Activated naive CD8-positive, alpha-beta T cell treated with anti-CD3 and anti-CD28 coated beads, Interleukin-2, amount 50 U/mL, for 16 hours (primary cell): ENCODE measurements around the gene JPH3.

Experiments used
- DNase-seq: peaks from one replicate; pipeline ENCODE4 v3.0.0-alpha.2; 2020; ENCODE audit warnings: low read depth, low spot score

Gene JPH3

DNA sequence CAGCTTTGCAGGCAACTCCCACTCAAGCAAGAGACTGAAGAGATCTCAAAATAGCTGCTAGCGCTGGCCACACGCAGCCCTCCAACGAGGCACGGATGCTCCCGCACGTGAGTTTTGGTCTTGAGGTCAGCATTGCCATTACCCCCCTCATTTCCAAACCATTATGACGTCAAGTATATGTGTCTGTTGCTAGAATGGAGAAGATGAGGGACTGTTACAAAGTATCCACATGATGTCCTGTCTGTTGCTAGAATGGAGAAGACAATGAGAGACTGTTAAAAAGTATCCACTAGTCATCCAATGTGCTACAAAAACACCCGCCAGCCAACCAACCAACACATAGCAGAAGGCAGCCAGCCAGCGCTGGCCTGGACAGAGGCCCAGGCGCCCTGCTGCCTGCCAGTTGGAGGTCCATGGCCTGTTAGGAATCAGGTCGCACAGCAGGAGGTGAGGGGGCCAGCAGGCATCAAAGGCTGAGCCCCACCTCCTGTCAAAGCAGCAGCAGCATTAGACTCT, 138.7 kb downstream of the JPH3 start:
- DNase-seq = no peak

- DNase-seq = no peak
Observed at GRCh38 chr16:87741700-87742415, 139.6 kb downstream of the JPH3 start.

DNA sequence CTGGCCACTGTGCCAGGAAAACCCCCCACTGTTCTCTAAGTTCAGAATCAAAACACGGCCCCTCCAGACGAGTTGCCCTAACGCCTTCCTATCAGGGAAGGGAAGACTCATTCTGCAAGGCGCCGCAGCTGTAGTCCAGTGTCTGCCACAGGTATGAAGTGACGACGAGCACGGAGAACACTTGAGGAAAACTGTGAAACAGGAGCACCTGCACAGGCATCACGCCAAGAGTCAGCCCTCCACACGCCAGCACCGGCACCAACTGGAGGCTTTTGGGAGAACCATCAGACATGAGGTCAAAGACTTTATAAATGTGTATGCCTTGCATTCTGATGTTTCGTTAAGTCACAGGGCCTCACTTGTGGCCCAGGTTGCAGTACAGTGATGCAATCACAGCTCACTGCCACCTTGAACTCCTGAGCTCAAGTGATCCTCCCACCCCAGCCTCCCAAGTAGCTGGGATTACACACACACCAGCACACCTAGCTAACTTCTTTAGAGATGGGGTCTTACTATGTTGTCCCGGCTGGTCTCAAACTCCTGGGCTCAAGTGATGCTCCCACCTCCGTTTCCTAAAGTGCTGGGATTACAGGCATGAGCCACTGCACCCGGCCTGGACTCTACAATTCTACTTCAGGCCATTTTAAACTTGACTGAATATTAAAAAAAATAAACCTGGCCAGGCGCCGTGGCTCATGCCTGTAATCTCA, 140.6 kb downstream of the JPH3 start:
- no peak for DNase-seq

- DNase-seq = no peak
Observed at GRCh38 chr16:87744750-87745514, 142.6 kb downstream of the JPH3 start.

GRCh38 chr16:87746178-87746577, 143.9 kb downstream of the JPH3 start:
- DNase-seq = no peak
